T-cell (primary cell): Measurements from ENCODE around the gene TRPM5. TPM values are rescaled to one million over a fixed set of nuclear protein-coding genes. Genes with fewer than 3 reads are reported as not detected.

Experiments
- ATAC-seq, 4 experiments: fragments of 200-7000 bp in 3 of 4; fragments of 150-1000 bp in 1 of 4; cut with Tn5 transposase; replicated peaks in 1 of 4; 1 replicate in 3 of 4; 2 replicates in 1 of 4; pipeline ENCODE4 v1.10.0; 2021; ENCODE audit warnings: moderate library complexity in 3 of 4, mild to moderate bottlenecking in 2 of 4, moderate number of reproducible peaks in 1 of 4
- CTCF ChIA-PET, 2 donors: fragments of 300-600 bp; sonication (Branson Sonifier 250); formaldehyde crosslinking; loops; one replicate each; lab custom pipeline; 2022; ENCODE audit warnings: antibody characterized with exemption in 2 of 2; lab: Charles Lee
- POLR2A ChIA-PET, 2 donors: fragments of 300-600 bp; sonication (Branson Sonifier 250); formaldehyde crosslinking; loops; one replicate each; lab custom pipeline; 2022; ENCODE audit warnings: antibody characterized with exemption in 2 of 2; lab: Charles Lee
- DNase-seq, 35 experiments: peaks; one replicate each; pipeline versions ENCODE4 v3.0.0 to v3.0.0-alpha.2; 2013 to 2023
- H3K27ac ChIP-seq: one replicate; pipeline ENCODE4 v1.5.1; 2013; ENCODE audit warnings: low read length
- H3K27me3 ChIP-seq, 2 experiments: replicated peaks in 1 of 2; 1 replicate in 1 of 2; 2 replicates in 1 of 2; pipeline versions ENCODE4 v1.6.1 to v1.7.0; 2013; ENCODE audit warnings: low read length in 1 of 2, mixed read lengths in 1 of 2; ENCODE audit not compliant: control insufficient read depth in 2 of 2, insufficient read depth in 2 of 2; ENCODE audit errors: extremely low read depth in 1 of 2
- H3K36me3 ChIP-seq, 2 donors: 1 replicate in 1 of 2; 2 replicates in 1 of 2; pipeline versions ENCODE4 v1.6.1 to v1.7.0; 2013; ENCODE audit warnings: low read length in 1 of 2; ENCODE audit not compliant: control insufficient read depth in 2 of 2, insufficient read depth in 1 of 2; ENCODE audit errors: extremely low read depth in 1 of 2
- H3K4me1 ChIP-seq, 2 experiments: 1 replicate in 1 of 2; 2 replicates in 1 of 2; pipeline versions ENCODE4 v1.6.1 to v1.7.0; 2013; ENCODE audit warnings: low read length in 2 of 2, mixed read lengths in 1 of 2; ENCODE audit not compliant: insufficient read depth in 2 of 2, control insufficient read depth in 1 of 2; ENCODE audit errors: extremely low read depth in 1 of 2
- H3K4me3 ChIP-seq, 2 donors: 1 replicate in 1 of 2; 2 replicates in 1 of 2; pipeline versions ENCODE4 v1.5.1 to v1.7.0; 2013; ENCODE audit warnings: mild to moderate bottlenecking in 2 of 2, low read length in 1 of 2, moderate library complexity in 1 of 2; ENCODE audit not compliant: control insufficient read depth in 1 of 2; ENCODE audit errors: extremely low read depth in 1 of 2
- H3K9me3 ChIP-seq: 2 replicates; pipeline ENCODE4 v1.7.0; 2013
- H3K27ac Mint-ChIP-seq, 2 donors: one replicate each; pipeline ENCODE4 v1.8.0; 2020 to 2021; ENCODE audit warnings: mild to moderate bottlenecking in 2 of 2, mixed read lengths in 2 of 2
- H3K27me3 Mint-ChIP-seq, 2 donors: one replicate each; pipeline ENCODE4 v1.8.0; 2021 to 2022; ENCODE audit warnings: mixed read lengths in 2 of 2
- H3K36me3 Mint-ChIP-seq: one replicate; pipeline ENCODE4 v1.8.0; 2021; ENCODE audit warnings: mixed read lengths
- H3K4me1 Mint-ChIP-seq, 3 donors: one replicate each; pipeline ENCODE4 v1.8.0; 2020 to 2022; ENCODE audit warnings: mixed read lengths in 3 of 3, mild to moderate bottlenecking in 1 of 3
- H3K4me3 Mint-ChIP-seq, 3 donors: one replicate each; pipeline ENCODE4 v1.8.0; 2020 to 2022; ENCODE audit warnings: mild to moderate bottlenecking in 3 of 3, mixed read lengths in 3 of 3, moderate library complexity in 3 of 3
- H3K9me3 Mint-ChIP-seq, 3 donors: one replicate each; pipeline ENCODE4 v1.8.0; 2020 to 2022; ENCODE audit warnings: mixed read lengths in 3 of 3
- WGBS: methylation state at CpG from one replicate; pipeline ENCODE4 v1.1.5; 2013; ENCODE audit warnings: missing lambda C conversion rate; ENCODE audit not compliant: insufficient coverage; 5-methylcytosine and 5-hydroxymethylcytosine counted together
- total RNA-seq, 35 experiments: library from RNA in 6 of 35; stranded (reverse) in 6 of 35; fragments of 120-200 nt in 1 of 35; gene quantifications; one replicate each; pipeline versions ENCODE4 v1.2.1 to v1.2.4 and lab custom pipeline; 2013 to 2026

The TRPM5 gene
- total RNA-seq, 5 donors from 2014 or later (not counting 1 experiment from before 2014, with no cell fraction given): 0.07 to 0.73 (median 0.22) TPM

- Histone ChIP-seq H3K4me3 (no peak overlapping the region), H3K9me3 (no peaks in the 10 kb centered on the region), H3K4me1 (peaks cover 5 to 13% of the 10 kb centered on the region in 2 experiments), H3K36me3 (peaks cover 13 to 27% of the 10 kb centered on the region in 2 donors), H3K27ac (no peak overlapping the region), H3K27me3 (peaks cover 0 to 4% of the 10 kb centered on the region in 2 experiments)
- 89% methylated on average over 13 of the region's 14 CpGs for WGBS
- CTCF ChIA-PET: no interaction called here
- no peak for DNase-seq
- no peak overlapping the region for H3K4me3 Mint-ChIP-seq
- peaks cover 5% of the 10 kb centered on the region for H3K36me3 Mint-ChIP-seq
- POLR2A ChIA-PET: no interaction called here
- H3K27me3 Mint-ChIP-seq: no peaks in the 10 kb centered on the region
- no peak overlapping the region for H3K27ac Mint-ChIP-seq
- no peaks in the 10 kb centered on the region for H3K9me3 Mint-ChIP-seq
- no peak for ATAC-seq
- H3K4me1 Mint-ChIP-seq: peaks cover 5 to 13% (median 12%) of the 10 kb centered on the region in 3 donors
Observed at GRCh38 chr11:2406451-2406850, 37.9 kb downstream of the TRPM5 start.

GRCh38 chr11:2404735-2405196 is 39.5 kb downstream of the TRPM5 start:
- Histone ChIP-seq H3K27me3 (peaks cover 0 to 2% of the 10 kb centered on the region in 2 experiments), H3K27ac (no peak overlapping the region), H3K4me1 (peaks cover 5 to 23% of the 10 kb centered on the region in 2 experiments), H3K9me3 (no peaks in the 10 kb centered on the region), H3K4me3 (no peak overlapping the region), H3K36me3 (peaks cover 13 to 27% of the 10 kb centered on the region in 2 donors)
- Mint-ChIP-seq H3K4me3 (no peak overlapping the region), H3K27ac (no peak overlapping the region), H3K9me3 (no peaks in the 10 kb centered on the region), H3K4me1 (peaks cover 7 to 19% (median 15%) of the 10 kb centered on the region in 3 donors), H3K36me3 (peaks cover 5% of the 10 kb centered on the region), H3K27me3 (no peaks in the 10 kb centered on the region)
- no peak for DNase-seq
- WGBS: 81% methylated on average over 11 of the region's 12 CpGs
- ChIA-PET CTCF (no interaction called here), POLR2A (no interaction called here)
- ATAC-seq: no peak

- CTCF ChIA-PET: interaction anchor here in 1 of 2 donors (1.3 kb wide), 1 partner anchor 18 kb away, joined by 3 read pairs; no protein-coding TSS in a partner anchor
- WGBS: 94% methylated on average over 26 of the region's 31 CpGs
Observed at GRCh38 chr11:2402890-2403645, 41.2 kb downstream of the TRPM5 start.

GRCh38 chr11:2402106-2402505 is 42.2 kb downstream of the TRPM5 start:
- DNase-seq (no peak), ATAC-seq (no peak)
- CTCF ChIA-PET: interaction anchor here (0.7 to 1.3 kb wide), 2 partner anchors 17 to 19 kb away, joined by 3 to 9 read pairs; no protein-coding TSS in a partner anchor
- H3K4me3 Mint-ChIP-seq: peak overlapping the region; percentile 89 to 95 (median 90)
- peak overlapping the region in 1 of 2 donors; percentile 97 for H3K4me3 ChIP-seq
- H3K9me3 Mint-ChIP-seq: no peaks in the 10 kb centered on the region
- H3K36me3 Mint-ChIP-seq: peaks cover 6% of the 10 kb centered on the region
- no peak overlapping the region for H3K27ac ChIP-seq
- POLR2A ChIA-PET: interaction anchor here in 1 of 2 donors (0.7 kb wide), 1 partner anchor 25 kb away, joined by 4 read pairs; the partner anchor contains the start of gene CD81
- peaks cover 13 to 29% of the 10 kb centered on the region in 2 donors for H3K36me3 ChIP-seq
- no peaks in the 10 kb centered on the region for H3K27me3 Mint-ChIP-seq
- H3K4me1 Mint-ChIP-seq: peaks cover 15 to 21% (median 18%) of the 10 kb centered on the region in 3 donors
- H3K27me3 ChIP-seq: no peaks in the 10 kb centered on the region
- H3K27ac Mint-ChIP-seq: peak overlapping the region in 1 of 2 donors; percentile 44
- 86% methylated on average over 6 of the region's 13 CpGs for WGBS
- peaks cover 5 to 33% of the 10 kb centered on the region in 2 experiments for H3K4me1 ChIP-seq
- H3K9me3 ChIP-seq: no peaks in the 10 kb centered on the region

More at GRCh38 chr11:2402890-2403645, 41.2 kb downstream of the TRPM5 start:
- no peaks in the 10 kb centered on the region for H3K9me3 ChIP-seq
- H3K27me3 ChIP-seq: no peaks in the 10 kb centered on the region
- ATAC-seq (no peak), DNase-seq (no peak)
- Mint-ChIP-seq H3K4me3 (peak overlapping the region; percentile 57 to 95 (median 89)), H3K27ac (no peak overlapping the region), H3K9me3 (no peaks in the 10 kb centered on the region), H3K4me1 (peaks cover 15 to 21% (median 18%) of the 10 kb centered on the region in 3 donors), H3K27me3 (no peaks in the 10 kb centered on the region), H3K36me3 (peaks cover 5% of the 10 kb centered on the region)
- peaks cover 5 to 33% of the 10 kb centered on the region in 2 experiments for H3K4me1 ChIP-seq
- POLR2A ChIA-PET: no interaction called here
- H3K4me3 ChIP-seq: no peak overlapping the region
- H3K36me3 ChIP-seq: peaks cover 13 to 27% of the 10 kb centered on the region in 2 donors
- no peak overlapping the region for H3K27ac ChIP-seq

GRCh38 chr11:2401436-2401984 is 42.8 kb downstream of the TRPM5 start:
- H3K9me3 Mint-ChIP-seq: no peaks in the 10 kb centered on the region
- WGBS: 55% methylated on average over 12 of the region's 12 CpGs
- POLR2A ChIA-PET: interaction anchor here in 1 of 2 donors (0.7 kb wide), 1 partner anchor 24 kb away, joined by 4 read pairs; the partner anchor contains the start of gene CD81
- no peak for ATAC-seq
- peak overlapping the region; percentile 86 for H3K27ac ChIP-seq
- peak overlapping the region in 1 of 2 donors; percentile 31 for H3K27ac Mint-ChIP-seq
- H3K4me1 Mint-ChIP-seq: peaks cover 15 to 21% (median 18%) of the 10 kb centered on the region in 3 donors
- H3K4me3 Mint-ChIP-seq: peak overlapping the region; percentile 89 to 95 (median 90)
- no peak for DNase-seq
- H3K4me1 ChIP-seq: peaks cover 5 to 33% of the 10 kb centered on the region in 2 experiments
- peak overlapping the region; percentile 95 to 97 for H3K4me3 ChIP-seq
- H3K36me3 Mint-ChIP-seq: peaks cover 11% of the 10 kb centered on the region
- CTCF ChIA-PET: interaction anchor here (0.7 to 1.3 kb wide), 2 partner anchors 18 to 19 kb away, joined by 3 to 9 read pairs; no protein-coding TSS in a partner anchor
- H3K27me3 ChIP-seq: no peaks in the 10 kb centered on the region
- H3K9me3 ChIP-seq: no peaks in the 10 kb centered on the region
- H3K27me3 Mint-ChIP-seq: no peaks in the 10 kb centered on the region
- peaks cover 16 to 35% of the 10 kb centered on the region in 2 donors for H3K36me3 ChIP-seq
